ENCODE results near the gene WWP2.

Gene WWP2

DNA sequence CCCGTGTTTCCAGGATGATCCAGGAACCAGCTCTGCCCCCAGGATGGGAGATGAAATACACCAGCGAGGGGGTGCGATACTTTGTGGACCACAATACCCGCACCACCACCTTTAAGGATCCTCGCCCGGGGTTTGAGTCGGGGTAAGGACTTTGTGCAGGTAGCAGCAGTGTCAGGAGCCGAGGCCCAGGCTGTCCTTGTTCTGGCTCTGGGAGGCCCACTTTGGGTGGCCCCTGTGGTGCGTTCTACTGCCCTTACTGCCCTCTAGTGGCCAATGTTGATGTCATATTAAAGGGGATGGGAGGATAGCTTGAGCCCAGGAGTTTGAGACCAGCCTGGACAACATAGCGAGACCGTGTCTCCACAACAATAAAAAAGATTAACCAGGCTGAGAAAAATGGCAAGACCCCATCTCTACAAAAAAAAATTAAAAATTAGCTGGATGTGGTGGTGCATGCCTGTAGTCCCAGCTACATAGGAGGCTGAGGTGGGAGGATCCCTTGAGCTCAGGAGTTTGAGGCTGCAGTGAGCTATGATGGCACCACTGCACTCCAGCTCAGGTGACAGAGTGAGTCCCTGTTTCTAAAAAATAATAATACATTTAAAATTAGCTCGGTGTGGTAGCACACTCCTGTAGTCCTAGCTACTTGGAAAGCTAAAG, 168.1 kb downstream of the WWP2 start:
- H3K36me3 Mint-ChIP-seq (ENCODE audit: low read depth), result peaks cover 15% of the 10 kb centered on the region
- no peak overlapping the region for H3K4me3 Mint-ChIP-seq
- no peaks in the 10 kb centered on the region for H3K4me1 Mint-ChIP-seq (ENCODE audit: low read depth)
- H3K9me3 Mint-ChIP-seq, result no peaks in the 10 kb centered on the region
- no peak overlapping the region for H3K27ac Mint-ChIP-seq
- no peaks in the 10 kb centered on the region for H3K27me3 Mint-ChIP-seq (ENCODE audit: low read depth)

DNA sequence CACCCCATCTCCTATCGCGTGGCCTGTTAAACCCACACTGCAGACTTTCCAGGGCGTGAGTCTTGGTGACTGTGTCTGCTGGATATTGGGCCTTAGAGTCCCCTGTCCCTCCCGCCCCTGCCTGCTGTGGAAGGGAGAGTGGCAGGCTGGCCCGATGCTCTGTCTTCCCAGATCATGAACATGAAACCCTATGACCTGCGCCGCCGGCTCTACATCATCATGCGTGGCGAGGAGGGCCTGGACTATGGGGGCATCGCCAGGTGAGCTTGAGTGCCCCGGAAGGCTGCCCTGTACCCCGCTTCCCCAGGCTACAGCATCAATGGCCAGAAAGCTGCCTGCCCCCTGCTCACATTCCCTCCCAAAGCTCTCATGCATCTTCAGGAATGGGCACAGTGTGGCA, 169.5 kb downstream of the WWP2 start:
- H3K4me1 Mint-ChIP-seq (ENCODE audit: low read depth), result no peaks in the 10 kb centered on the region
- H3K27me3 Mint-ChIP-seq (ENCODE audit: low read depth), result no peaks in the 10 kb centered on the region
- H3K9me3 Mint-ChIP-seq, result no peaks in the 10 kb centered on the region
- no peak overlapping the region for H3K4me3 Mint-ChIP-seq
- no peak overlapping the region for H3K27ac Mint-ChIP-seq
- peaks cover 17% of the 10 kb centered on the region for H3K36me3 Mint-ChIP-seq (ENCODE audit: low read depth)

DNA sequence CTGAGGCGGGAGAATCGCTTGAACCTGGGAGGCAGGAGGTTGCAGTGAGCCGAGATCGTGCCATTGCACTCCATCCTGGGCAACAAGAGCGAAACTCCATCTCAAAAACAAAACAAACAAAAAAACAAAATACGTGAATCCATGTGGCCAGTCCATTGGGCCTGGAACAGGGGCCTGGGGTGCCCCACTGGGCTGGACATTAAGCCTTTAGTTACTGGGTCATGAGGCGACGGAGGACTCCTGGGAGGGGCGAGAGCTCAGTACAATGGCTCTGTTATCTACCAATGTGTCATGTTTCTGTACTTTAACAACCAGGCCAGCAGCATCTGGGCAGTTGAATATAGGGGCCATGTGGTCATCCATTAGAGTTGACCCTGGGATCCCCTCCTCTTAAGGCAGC, 170.1 kb downstream of the WWP2 start:
- Mint-ChIP-seq H3K4me1 (ENCODE audit: low read depth) (no peaks in the 10 kb centered on the region), H3K27ac (no peak overlapping the region), H3K36me3 (ENCODE audit: low read depth) (peaks cover 17% of the 10 kb centered on the region), H3K4me3 (no peak overlapping the region), H3K9me3 (no peaks in the 10 kb centered on the region), H3K27me3 (ENCODE audit: low read depth) (no peaks in the 10 kb centered on the region)

DNA sequence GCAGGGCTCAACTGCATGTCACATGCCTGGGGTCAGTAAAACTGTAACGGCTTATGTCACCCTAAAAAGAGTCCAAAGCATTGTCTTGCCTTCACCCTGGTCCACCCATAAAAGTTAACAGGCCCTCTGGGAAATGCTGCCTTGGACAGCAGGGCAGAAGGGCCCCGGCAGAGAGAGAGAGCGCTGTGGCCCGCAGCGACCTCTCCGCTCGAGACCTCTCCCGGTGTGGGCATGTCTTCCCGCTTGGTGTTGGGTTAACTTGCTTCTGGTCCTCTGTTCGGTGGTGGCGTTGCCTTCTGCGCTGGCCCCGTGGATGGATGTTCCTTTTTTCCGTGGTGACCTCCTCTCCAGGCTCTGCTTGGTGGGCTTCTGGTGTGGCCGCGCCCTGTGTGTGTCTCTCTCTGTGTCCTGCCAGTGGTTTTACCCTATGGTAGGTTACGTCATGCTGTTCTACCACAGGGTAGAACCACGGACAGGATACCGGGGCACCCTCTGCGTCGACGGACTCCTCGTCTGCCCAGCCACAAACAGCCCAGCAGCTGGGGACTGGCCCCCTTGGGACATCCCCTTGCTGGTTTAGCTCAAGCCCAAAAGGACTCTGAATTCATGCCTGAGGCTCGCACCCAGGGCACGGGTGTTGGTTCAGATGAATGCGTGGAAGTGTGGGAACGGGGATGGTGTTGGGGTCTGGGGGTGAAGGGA, 170.7 kb downstream of the WWP2 start:
- H3K36me3 Mint-ChIP-seq (ENCODE audit: low read depth), result peaks cover 17% of the 10 kb centered on the region
- no peak overlapping the region for H3K4me3 Mint-ChIP-seq
- H3K27me3 Mint-ChIP-seq (ENCODE audit: low read depth), result no peaks in the 10 kb centered on the region
- H3K27ac Mint-ChIP-seq, result no peak overlapping the region
- H3K9me3 Mint-ChIP-seq, result no peaks in the 10 kb centered on the region
- no peaks in the 10 kb centered on the region for H3K4me1 Mint-ChIP-seq (ENCODE audit: low read depth)

DNA sequence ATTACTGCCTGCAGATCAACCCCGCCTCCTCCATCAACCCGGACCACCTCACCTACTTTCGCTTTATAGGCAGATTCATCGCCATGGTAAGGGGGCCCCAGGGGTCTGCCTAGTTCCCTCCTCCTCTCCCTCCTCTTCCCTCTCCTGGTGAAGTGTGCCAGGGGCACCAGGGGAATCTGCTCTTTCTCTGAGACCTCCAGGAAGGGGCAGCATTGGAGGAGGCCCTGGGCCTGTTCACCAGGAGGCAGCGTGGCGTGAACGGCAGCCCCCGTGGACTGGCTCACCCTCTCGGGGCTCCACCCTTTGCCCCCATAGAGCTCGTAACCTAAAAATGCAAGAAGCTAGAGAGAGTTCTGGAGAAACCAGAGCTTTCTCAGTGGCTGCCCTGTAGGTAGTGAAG, 171.9 kb downstream of the WWP2 start:
- Mint-ChIP-seq H3K4me3 (no peak overlapping the region), H3K9me3 (no peaks in the 10 kb centered on the region), H3K4me1 (ENCODE audit: low read depth) (no peaks in the 10 kb centered on the region), H3K27me3 (ENCODE audit: low read depth) (no peaks in the 10 kb centered on the region), H3K36me3 (ENCODE audit: low read depth) (peaks cover 19% of the 10 kb centered on the region), H3K27ac (no peak overlapping the region)

DNA sequence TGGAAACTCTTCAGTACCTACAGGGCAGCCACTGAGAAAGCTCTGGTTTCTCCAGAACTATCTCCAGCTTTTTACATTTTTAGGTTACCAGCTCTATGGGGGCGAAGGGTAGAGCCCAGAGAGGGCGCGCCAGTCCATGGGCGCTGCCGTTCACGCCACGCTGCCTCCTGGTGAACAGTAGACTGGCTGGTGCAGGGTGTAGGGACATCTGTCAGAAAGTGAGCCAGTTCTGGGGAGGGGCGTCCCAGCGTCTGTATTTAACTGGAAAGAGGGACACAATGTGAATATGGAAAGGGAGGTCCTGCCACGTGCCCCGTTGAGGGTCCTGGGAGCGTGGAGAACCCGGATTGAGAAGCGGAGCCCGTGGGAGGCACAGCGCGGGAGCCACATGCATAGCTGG, 172.6 kb downstream of the WWP2 start:
- Mint-ChIP-seq H3K9me3 (no peaks in the 10 kb centered on the region), H3K27ac (no peak overlapping the region), H3K27me3 (ENCODE audit: low read depth) (no peaks in the 10 kb centered on the region)

DNA sequence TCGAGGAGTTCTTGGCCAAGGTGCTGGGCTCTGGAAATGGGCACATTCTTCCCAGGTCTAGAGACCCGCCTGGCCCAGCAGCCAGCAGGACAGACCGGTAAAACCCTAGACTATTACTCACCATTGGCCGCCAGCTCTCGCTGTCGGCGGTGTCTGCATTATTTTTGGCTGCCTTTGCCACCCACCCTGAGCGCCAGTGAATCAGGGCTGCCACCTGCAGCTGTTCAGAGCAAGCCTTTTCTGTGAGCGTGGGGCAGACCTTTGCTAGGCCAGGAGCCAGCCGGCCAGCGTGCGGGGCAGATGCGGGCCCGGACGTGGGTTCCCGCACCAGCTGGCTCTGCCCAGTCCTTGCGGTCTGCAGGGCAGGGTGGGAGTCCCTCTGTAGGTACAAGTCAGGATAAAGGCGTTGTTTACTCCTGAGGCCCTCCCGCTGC, 173.2 kb downstream of the WWP2 start:
- Mint-ChIP-seq H3K27me3 (ENCODE audit: low read depth) (no peaks in the 10 kb centered on the region), H3K4me3 (no peak overlapping the region), H3K4me1 (ENCODE audit: low read depth) (no peaks in the 10 kb centered on the region), H3K9me3 (no peaks in the 10 kb centered on the region), H3K36me3 (ENCODE audit: low read depth) (peaks cover 17% of the 10 kb centered on the region), H3K27ac (no peak overlapping the region)

More for the DNA sequence above, 172.6 kb downstream of the WWP2 start:
- Mint-ChIP-seq H3K4me1 (ENCODE audit: low read depth) (no peaks in the 10 kb centered on the region), H3K4me3 (no peak overlapping the region), H3K36me3 (ENCODE audit: low read depth) (peaks cover 19% of the 10 kb centered on the region)

DNA sequence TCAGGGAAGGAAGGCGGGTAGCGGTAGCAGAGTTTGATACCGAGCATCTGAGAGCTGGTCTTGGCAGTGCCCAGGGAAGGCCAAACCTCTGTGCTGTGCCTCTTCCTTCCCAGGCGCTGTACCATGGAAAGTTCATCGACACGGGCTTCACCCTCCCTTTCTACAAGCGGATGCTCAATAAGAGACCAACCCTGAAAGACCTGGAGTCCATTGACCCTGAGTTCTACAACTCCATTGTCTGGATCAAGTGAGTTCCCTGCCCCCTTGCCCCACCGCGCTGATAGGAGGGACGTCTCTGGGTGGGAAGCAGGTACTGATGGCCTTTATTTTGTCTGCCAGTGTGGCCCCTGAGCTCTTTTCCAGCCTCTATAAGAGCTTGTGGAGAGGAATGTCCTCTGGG, 173.6 kb downstream of the WWP2 start:
- no peaks in the 10 kb centered on the region for H3K9me3 Mint-ChIP-seq
- H3K27ac Mint-ChIP-seq, result no peak overlapping the region
- peaks cover 17% of the 10 kb centered on the region for H3K36me3 Mint-ChIP-seq (ENCODE audit: low read depth)
- H3K4me3 Mint-ChIP-seq, result no peak overlapping the region
- H3K4me1 Mint-ChIP-seq (ENCODE audit: low read depth), result no peaks in the 10 kb centered on the region
- no peaks in the 10 kb centered on the region for H3K27me3 Mint-ChIP-seq (ENCODE audit: low read depth)

DNA sequence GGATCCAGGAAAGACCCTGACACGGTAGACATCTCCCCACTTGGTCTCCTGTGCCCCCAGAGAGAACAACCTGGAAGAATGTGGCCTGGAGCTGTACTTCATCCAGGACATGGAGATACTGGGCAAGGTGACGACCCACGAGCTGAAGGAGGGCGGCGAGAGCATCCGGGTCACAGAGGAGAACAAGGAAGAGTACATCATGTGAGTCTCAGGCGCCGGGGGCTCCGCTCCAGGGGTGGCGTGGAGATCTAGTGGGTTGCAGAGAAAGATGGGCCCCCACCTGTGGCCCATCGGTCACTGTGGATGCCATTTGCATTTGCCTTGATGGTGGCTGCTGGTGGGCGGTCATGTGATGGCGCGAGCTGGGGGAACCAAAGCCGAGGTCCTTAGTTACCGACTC, 174.1 kb downstream of the WWP2 start:
- no peak overlapping the region for H3K4me3 Mint-ChIP-seq
- no peaks in the 10 kb centered on the region for H3K27me3 Mint-ChIP-seq (ENCODE audit: low read depth)
- H3K27ac Mint-ChIP-seq, result no peak overlapping the region
- no peaks in the 10 kb centered on the region for H3K4me1 Mint-ChIP-seq (ENCODE audit: low read depth)
- H3K36me3 Mint-ChIP-seq (ENCODE audit: low read depth), result peaks cover 14% of the 10 kb centered on the region
- no peaks in the 10 kb centered on the region for H3K9me3 Mint-ChIP-seq

DNA sequence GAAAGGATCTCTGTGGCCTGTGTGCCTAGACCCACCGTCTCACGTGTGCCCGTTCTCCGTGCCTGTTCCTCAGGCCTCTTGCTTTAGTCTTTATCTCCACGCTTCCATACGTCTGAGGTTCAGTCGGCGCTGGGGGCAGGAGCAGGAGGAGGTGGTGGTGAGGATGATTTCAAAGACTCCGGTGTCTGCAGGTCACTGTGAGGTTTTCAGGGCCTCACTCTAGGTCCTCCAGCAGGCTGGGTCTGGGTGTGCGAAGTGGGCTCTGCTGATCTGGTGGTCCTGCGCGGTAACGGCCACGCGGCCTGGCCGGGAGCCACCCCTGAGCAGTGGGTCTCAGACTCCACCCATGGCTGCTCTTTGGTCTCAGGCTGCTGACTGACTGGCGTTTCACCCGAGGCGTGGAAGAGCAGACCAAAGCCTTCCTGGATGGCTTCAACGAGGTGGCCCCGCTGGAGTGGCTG, 174.6 kb downstream of the WWP2 start:
- no peak overlapping the region for H3K27ac Mint-ChIP-seq
- no peaks in the 10 kb centered on the region for H3K27me3 Mint-ChIP-seq (ENCODE audit: low read depth)
- peaks cover 12% of the 10 kb centered on the region for H3K36me3 Mint-ChIP-seq (ENCODE audit: low read depth)
- no peaks in the 10 kb centered on the region for H3K4me1 Mint-ChIP-seq (ENCODE audit: low read depth)
- H3K9me3 Mint-ChIP-seq, result no peaks in the 10 kb centered on the region
- H3K4me3 Mint-ChIP-seq, result no peak overlapping the region

DNA sequence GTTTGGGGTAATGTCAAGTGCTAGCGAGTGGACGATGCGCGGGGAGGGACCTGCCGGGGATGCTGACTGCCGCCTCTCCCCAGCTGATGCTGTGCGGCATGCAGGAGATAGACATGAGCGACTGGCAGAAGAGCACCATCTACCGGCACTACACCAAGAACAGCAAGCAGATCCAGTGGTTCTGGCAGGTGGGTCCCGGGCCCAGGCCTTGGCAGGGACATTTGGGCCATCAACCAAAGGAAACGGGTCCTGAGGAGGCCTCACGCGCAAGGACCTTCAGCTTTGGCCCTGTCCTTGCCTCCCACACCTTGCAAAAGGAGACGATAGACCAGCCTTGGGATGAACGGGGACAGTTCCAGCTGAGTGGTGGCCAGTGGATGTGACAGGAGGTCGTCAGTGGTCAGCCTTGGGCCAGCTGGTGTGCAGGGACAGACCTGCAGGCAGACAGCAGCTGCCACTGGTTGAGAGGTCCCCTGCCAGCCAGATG, 175.4 kb downstream of the WWP2 start:
- peaks cover 12% of the 10 kb centered on the region for H3K36me3 Mint-ChIP-seq (ENCODE audit: low read depth)
- no peaks in the 10 kb centered on the region for H3K9me3 Mint-ChIP-seq
- no peak overlapping the region for H3K27ac Mint-ChIP-seq
- no peak overlapping the region for H3K4me3 Mint-ChIP-seq
- no peaks in the 10 kb centered on the region for H3K27me3 Mint-ChIP-seq (ENCODE audit: low read depth)
- H3K4me1 Mint-ChIP-seq (ENCODE audit: low read depth), result no peaks in the 10 kb centered on the region

DNA sequence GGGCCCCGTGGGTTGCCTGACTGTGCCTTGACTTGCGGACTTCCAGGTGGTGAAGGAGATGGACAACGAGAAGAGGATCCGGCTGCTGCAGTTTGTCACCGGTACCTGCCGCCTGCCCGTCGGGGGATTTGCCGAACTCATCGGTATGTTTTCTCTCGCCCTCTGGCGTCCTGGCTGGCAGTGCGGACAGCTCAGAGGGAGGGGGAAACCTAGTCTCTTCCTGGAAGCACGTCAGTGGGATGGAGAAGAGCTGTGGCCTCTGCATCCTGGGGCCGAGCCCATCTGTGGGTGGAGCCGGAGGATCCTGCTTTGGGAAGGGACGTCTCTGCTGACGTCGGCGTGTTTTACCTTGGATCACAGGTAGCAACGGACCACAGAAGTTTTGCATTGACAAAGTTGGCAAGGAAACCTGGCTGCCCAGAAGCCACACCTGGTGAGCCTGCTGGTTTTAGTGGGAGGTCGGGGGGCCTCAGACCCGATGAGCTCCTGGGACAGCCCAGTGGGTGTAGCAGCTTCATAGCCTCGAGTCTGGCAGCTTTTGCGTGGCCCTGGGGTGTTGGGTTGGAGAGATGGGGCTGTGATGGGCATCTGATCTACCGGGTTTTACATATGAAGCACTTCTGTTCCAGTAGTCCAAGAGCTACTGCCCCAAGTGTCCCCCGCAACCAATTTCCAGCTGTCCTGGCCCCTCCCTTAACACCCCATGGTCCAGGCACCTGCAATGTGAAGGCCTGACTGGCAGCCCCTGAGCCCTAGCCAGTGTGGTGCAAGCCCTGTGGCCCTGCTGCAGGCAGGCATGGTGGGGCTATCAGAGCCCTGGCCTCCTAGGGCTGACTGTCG, 177.1 kb downstream of the WWP2 start:
- Mint-ChIP-seq H3K27me3 (ENCODE audit: low read depth) (no peaks in the 10 kb centered on the region), H3K27ac (no peak overlapping the region), H3K4me3 (no peak overlapping the region), H3K9me3 (no peaks in the 10 kb centered on the region), H3K4me1 (ENCODE audit: low read depth) (no peaks in the 10 kb centered on the region), H3K36me3 (ENCODE audit: low read depth) (peaks cover 7% of the 10 kb centered on the region)

DNA sequence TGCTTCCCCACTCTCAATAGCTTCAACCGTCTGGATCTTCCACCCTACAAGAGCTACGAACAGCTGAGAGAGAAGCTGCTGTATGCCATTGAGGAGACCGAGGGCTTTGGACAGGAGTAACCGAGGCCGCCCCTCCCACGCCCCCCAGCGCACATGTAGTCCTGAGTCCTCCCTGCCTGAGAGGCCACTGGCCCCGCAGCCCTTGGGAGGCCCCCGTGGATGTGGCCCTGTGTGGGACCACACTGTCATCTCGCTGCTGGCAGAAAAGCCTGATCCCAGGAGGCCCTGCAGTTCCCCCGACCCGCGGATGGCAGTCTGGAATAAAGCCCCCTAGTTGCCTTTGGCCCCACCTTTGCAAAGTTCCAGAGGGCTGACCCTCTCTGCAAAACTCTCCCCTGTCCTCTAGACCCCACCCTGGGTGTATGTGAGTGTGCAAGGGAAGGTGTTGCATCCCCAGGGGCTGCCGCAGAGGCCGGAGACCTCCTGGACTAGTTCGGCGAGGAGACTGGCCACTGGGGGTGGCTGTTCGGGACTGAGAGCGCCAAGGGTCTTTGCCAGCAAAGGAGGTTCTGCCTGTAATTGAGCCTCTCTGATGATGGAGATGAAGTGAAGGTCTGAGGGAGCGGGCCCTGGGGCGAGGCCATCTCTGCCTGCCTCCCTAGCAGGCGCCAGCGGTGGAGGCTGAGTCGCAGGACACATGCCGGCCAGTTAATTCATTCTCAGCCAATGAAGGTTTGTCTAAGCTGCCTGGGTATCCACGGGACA, 177.9 kb downstream of the WWP2 start:
- Mint-ChIP-seq H3K27me3 (ENCODE audit: low read depth) (no peaks in the 10 kb centered on the region), H3K4me3 (no peak overlapping the region), H3K9me3 (no peaks in the 10 kb centered on the region), H3K4me1 (ENCODE audit: low read depth) (no peaks in the 10 kb centered on the region), H3K36me3 (ENCODE audit: low read depth) (peaks cover 7% of the 10 kb centered on the region), H3K27ac (no peak overlapping the region)

DNA sequence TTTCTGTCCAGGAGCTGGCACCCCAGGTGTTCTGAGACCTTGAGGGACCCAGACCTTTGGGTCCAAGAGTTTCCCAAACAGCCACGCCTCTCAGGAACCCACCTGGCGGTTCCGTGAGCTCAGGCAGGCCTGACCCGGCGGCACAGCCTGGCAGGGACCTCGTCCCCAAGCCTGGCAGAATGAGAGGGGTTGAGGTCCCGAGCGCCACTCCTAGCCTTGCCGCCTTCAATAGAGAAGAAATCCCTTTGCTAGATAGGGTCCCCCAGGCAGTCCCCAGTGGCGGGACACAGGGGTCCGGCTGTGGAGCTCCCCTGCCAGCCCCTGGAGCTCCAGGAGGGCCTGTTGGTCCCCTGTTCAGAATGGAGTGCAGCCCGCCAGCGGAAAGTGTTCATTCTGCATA, 178.5 kb downstream of the WWP2 start:
- Mint-ChIP-seq H3K27ac (no peak overlapping the region), H3K9me3 (no peaks in the 10 kb centered on the region), H3K4me1 (ENCODE audit: low read depth) (no peaks in the 10 kb centered on the region), H3K27me3 (ENCODE audit: low read depth) (no peaks in the 10 kb centered on the region), H3K4me3 (no peak overlapping the region), H3K36me3 (ENCODE audit: low read depth) (peaks cover 7% of the 10 kb centered on the region)
